SK-N-MC (cell line): Measurements from ENCODE around the gene CASP2.

Source experiments
- EZH2 ChIP-seq: fragments of 200-600 bp; sonication (generic); IDR thresholded peaks from one replicate; pipeline ENCODE4 v1.6.1; 2017; ENCODE audit warnings: antibody characterized with exemption
- POLR2AphosphoS5 ChIP-seq: IDR thresholded peaks from 2 replicates; pipeline ENCODE4 v1.6.1; 2012; ENCODE audit warnings: mild to moderate bottlenecking, low read depth, low read length, borderline replicate concordance

GRCh38 chr7:143303733-143304132, 15.6 kb downstream of the CASP2 start:
- TF ChIP-seq EZH2 (no peak), POLR2AphosphoS5 (no peak)
